Lower leg skin (tissue), 4 donors: ENCODE results near the gene VSNL1. TPM values are rescaled to one million over a fixed set of nuclear protein-coding genes. Genes with fewer than 3 reads are reported as not detected.

Experiments used
- DNase-seq, 2 donors: peaks; one replicate each; pipeline ENCODE4 v3.0.0-alpha.2; 2019; ENCODE audit warnings: low spot score in 2 of 2
- H3K4me3 ChIP-seq: fragments of 200-600 bp; sonication (generic); 2 replicates; pipeline ENCODE4 v1.5.1; 2017; ENCODE audit warnings: mild to moderate bottlenecking, low read depth; ENCODE audit not compliant: poor library complexity, severe bottlenecking
- POLR2A ChIP-seq, 2 donors: fragments of 450-650 bp; IDR thresholded peaks; one replicate each; pipeline ENCODE4 v1.6.1; 2016 to 2017; ENCODE audit warnings: antibody characterized with exemption in 2 of 2, mild to moderate bottlenecking in 1 of 2, moderate library complexity in 1 of 2
- WGBS, 2 donors: methylation state at CpG; one replicate each; pipeline ENCODE4 v1.1.5; 2018; 5-methylcytosine and 5-hydroxymethylcytosine counted together
- intact Hi-C: fragments of 100-400 bp; cut with DNase I; formaldehyde crosslinking; loops from one replicate; pipeline ENCODE4 v1.15.0; 2023; ENCODE audit warnings: low total_unique reads
- total RNA-seq, 4 donors: library from RNA; depleted of rRNA; stranded (reverse); fragments of >200 nt; gene quantifications; one replicate each; pipeline ENCODE4 v1.1.0, GENCODE V29; 2016
- TF ChIP-seq, protein P1 (sequence below), 3 donors: fragments of 450-650 bp; IDR thresholded peaks; one replicate each; pipeline ENCODE4 v1.5.1; 2016; ENCODE audit warnings: antibody characterized with exemption in 3 of 3, mild to moderate bottlenecking in 3 of 3, moderate library complexity in 2 of 3

The VSNL1 gene
- total RNA-seq, 4 donors from 2014 or later: 4.9 to 17.7 (median 9.5) TPM

DNA sequence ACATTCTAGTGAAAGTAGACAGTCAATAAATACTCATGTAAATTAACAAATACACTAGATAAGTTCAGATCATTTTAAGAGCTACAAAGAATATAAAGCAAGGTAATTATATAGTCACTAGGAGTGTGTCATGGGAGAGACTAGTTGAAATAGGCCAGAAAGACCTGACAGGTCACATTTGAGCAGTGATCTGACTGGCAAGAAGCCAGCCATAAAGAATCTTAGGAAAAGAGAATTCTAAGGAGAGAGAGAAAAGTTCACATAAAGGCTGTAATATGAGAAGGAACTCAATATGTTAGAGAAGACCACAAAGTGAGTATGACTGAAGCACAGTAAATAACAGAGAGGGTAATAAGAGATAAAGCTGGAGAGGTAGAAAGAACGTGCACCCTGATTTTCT lies 31.2 kb downstream of the VSNL1 start:
- no peak overlapping the region for H3K4me3 ChIP-seq
- WGBS, 2 donors: 55 to 58% methylated on average over 1 of the region's 1 CpG
- intact Hi-C loops: no loop called here
- TF ChIP-seq POLR2A (IDR thresholded peaks at IDR 0.05): no peak
- TF ChIP-seq, protein P1, sequence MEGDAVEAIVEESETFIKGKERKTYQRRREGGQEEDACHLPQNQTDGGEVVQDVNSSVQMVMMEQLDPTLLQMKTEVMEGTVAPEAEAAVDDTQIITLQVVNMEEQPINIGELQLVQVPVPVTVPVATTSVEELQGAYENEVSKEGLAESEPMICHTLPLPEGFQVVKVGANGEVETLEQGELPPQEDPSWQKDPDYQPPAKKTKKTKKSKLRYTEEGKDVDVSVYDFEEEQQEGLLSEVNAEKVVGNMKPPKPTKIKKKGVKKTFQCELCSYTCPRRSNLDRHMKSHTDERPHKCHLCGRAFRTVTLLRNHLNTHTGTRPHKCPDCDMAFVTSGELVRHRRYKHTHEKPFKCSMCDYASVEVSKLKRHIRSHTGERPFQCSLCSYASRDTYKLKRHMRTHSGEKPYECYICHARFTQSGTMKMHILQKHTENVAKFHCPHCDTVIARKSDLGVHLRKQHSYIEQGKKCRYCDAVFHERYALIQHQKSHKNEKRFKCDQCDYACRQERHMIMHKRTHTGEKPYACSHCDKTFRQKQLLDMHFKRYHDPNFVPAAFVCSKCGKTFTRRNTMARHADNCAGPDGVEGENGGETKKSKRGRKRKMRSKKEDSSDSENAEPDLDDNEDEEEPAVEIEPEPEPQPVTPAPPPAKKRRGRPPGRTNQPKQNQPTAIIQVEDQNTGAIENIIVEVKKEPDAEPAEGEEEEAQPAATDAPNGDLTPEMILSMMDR (IDR thresholded peaks at IDR 0.05): no peak
- DNase-seq: no peak

DNA sequence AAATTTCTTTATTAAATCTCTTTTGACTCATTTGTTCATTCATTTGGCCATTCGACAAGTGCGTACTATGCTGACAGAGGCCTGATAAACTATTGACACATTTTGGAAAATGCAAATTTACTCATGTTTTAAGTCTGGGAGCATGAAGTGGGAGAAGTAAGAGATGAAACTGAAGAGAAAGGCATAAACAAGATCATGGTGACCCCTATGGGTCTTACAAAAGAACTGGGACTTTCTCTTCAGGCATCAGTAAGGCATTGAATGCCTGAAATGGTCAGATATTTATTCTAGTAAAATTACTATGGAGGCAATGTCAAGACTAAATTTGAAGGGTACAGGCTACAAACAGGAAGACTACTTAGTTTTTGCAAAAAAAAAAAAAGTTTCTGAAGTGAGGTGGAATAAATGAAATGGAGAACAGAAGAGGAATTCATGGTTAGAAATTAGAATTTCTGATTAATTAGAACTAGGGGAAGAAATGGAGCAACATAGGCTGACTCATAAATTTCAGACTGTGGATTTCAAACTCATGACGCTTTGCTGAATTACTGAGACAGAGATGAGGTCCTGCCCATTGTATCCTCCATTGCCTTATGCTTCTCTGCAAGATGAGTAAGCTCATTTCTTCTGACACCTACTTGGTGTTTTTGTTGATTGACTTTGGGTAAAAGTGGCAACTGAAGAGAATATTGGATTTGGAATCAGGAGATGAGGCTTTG lies 32.7 kb downstream of the VSNL1 start:
- intact Hi-C loops: no loop called here
- H3K4me3 ChIP-seq: no peak overlapping the region
- no peak for DNase-seq
- 84 to 85% methylated on average over 3 of the region's 3 CpGs for WGBS, 2 donors
- TF ChIP-seq POLR2A (IDR thresholded peaks at IDR 0.05): no peak
- TF ChIP-seq, protein P1 (IDR thresholded peaks at IDR 0.05): no peak

DNA sequence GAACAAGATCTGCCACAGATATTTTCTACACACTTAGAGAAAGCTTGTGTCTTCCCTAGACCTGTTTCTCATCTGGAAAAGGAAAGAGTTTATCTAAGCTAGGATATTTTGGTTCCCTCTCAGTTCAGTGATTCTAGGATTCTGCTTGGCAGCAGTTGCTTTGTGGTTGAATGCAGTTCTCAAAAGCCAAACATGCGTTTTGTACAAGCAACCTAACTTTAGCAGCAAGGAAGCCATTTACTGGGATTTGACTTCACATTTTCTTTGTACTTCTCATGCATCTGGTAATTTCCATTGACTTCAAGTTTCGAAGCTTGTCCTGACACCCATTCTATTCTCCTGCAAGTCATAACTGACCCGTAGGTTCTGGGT lies 33.3 kb downstream of the VSNL1 start:
- H3K4me3 ChIP-seq: no peak overlapping the region
- no peak for DNase-seq
- no peak for TF ChIP-seq POLR2A (IDR thresholded peaks at IDR 0.05)
- TF ChIP-seq, protein P1 (IDR thresholded peaks at IDR 0.05): no peak
- intact Hi-C loops: no loop called here
- WGBS, 2 donors: 75 to 82% methylated on average over 3 of the region's 3 CpGs

DNA sequence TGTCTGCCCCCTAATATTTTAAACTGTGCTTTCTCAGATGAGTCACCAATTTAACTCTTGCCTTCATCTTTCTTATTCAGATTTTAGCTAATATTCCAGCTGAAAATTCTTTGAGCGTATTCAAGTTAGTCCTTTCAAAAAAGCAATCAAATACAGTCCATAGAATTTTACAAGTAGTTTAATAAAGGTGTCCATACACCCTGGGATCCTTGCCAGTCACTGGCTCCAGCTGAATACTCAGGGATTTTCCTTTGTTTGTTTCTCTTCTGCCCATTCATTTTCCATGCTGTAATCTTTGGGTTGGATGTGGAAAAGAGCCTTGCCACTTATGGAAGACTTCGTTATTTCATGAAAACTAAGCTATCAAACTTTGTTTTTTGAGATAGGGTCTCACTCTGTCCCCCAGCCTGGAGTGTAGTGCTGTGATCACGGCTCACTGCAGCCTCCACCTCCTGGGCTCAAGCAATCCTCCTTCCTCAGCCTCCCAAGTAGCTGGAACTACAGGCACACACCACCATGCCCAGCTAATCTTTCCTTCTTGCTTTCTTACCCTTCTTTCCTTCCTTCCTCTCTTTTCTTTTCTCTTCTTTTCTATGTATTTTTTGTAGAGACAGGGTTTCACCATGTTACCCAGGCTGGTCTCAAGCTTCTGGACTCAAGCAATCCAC lies 34.0 kb downstream of the VSNL1 start:
- no peak for DNase-seq
- WGBS, 2 donors: 83 to 91% methylated on average over 3 of the region's 3 CpGs
- TF ChIP-seq, protein P1 (IDR thresholded peaks at IDR 0.05): no peak
- TF ChIP-seq POLR2A (IDR thresholded peaks at IDR 0.05): no peak
- no peak overlapping the region for H3K4me3 ChIP-seq
- intact Hi-C loops: no loop called here

DNA sequence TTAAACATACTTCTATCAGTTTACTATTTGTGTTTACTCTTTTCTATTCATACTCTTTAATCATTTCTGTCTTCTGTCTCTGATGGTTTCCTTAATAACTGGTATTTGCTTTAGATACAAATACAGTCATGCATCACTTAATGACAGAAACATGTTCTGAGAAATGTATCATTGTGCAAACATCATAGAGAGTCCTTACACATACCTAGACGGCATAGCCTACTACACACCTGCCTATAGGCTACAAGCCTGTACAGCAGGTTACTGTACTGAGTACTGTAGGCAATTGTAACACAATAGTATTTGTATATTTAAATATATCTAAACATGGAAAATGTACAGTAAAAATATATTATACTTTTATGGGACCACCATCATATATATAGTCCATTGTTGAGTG lies 36.3 kb downstream of the VSNL1 start:
- no peak overlapping the region for H3K4me3 ChIP-seq
- WGBS, 2 donors: 69 to 79% methylated on average over 1 of the region's 1 CpG
- intact Hi-C loops: no loop called here
- no peak for DNase-seq
- TF ChIP-seq POLR2A (IDR thresholded peaks at IDR 0.05): no peak
- TF ChIP-seq, protein P1 (IDR thresholded peaks at IDR 0.05): no peak
